CD4-positive, alpha-beta memory T cell (primary cell): Measurements from ENCODE around the gene HOATZ. TPM values are rescaled to one million over a fixed set of nuclear protein-coding genes. Genes with fewer than 3 reads are reported as not detected.

Experiments
- CTCF ChIA-PET: fragments of 350-600 bp; sonication (Branson Sonifier 250); formaldehyde crosslinking; loops from one replicate; lab custom pipeline; 2021; ENCODE audit warnings: inconsistent platforms; ENCODE audit not compliant: partially characterized antibody; lab: Charles Lee
- POLR2A ChIA-PET: fragments of 350-600 bp; sonication (Branson Sonifier 250); formaldehyde crosslinking; loops from one replicate; lab custom pipeline; 2021; ENCODE audit not compliant: partially characterized antibody; lab: Charles Lee
- DNase-seq, 5 donors: peaks; one replicate each; pipeline versions ENCODE4 v3.0.0 to v3.0.0-alpha.2; 2020 to 2022; ENCODE audit warnings: mixed read lengths in 1 of 5
- H3K27ac ChIP-seq: one replicate; pipeline ENCODE4 v1.7.0; 2013; ENCODE audit warnings: low read depth, low read length
- H3K27me3 ChIP-seq: 2 replicates; pipeline ENCODE4 v1.7.0; 2013; ENCODE audit warnings: mild to moderate bottlenecking, low read length, moderate library complexity; ENCODE audit not compliant: insufficient read depth
- H3K36me3 ChIP-seq: 2 replicates; pipeline ENCODE4 v1.7.0; 2013; ENCODE audit warnings: mild to moderate bottlenecking, low read length, moderate library complexity; ENCODE audit not compliant: insufficient read depth
- H3K4me1 ChIP-seq: 2 replicates; pipeline ENCODE4 v1.7.0; 2013; ENCODE audit warnings: mild to moderate bottlenecking, low read length, moderate library complexity; ENCODE audit not compliant: insufficient read depth
- H3K4me3 ChIP-seq, 2 donors: one replicate each; pipeline ENCODE4 v1.7.0; 2013; ENCODE audit warnings: low read length in 2 of 2, mild to moderate bottlenecking in 1 of 2
- H3K9me3 ChIP-seq, 2 donors: one replicate each; pipeline ENCODE4 v1.7.0; 2013; ENCODE audit warnings: low read length in 2 of 2, control low read depth in 1 of 2; ENCODE audit not compliant: control insufficient read depth in 1 of 2
- H3K27ac Mint-ChIP-seq, 7 donors: one replicate each; pipeline ENCODE4 v1.8.0; 2020 to 2021; ENCODE audit warnings: mixed read lengths in 7 of 7, mild to moderate bottlenecking in 6 of 7, inconsistent platforms in 3 of 7, moderate library complexity in 3 of 7
- H3K27me3 Mint-ChIP-seq, 2 donors: one replicate each; pipeline ENCODE4 v1.8.0; 2020 to 2021; ENCODE audit warnings: mixed read lengths in 2 of 2
- H3K36me3 Mint-ChIP-seq, 2 donors: one replicate each; pipeline ENCODE4 v1.8.0; 2020 to 2021; ENCODE audit warnings: mixed read lengths in 2 of 2, inconsistent platforms in 1 of 2, mild to moderate bottlenecking in 1 of 2
- H3K4me1 Mint-ChIP-seq, 4 donors: one replicate each; pipeline ENCODE4 v1.8.0; 2020 to 2021; ENCODE audit warnings: mixed read lengths in 4 of 4, mild to moderate bottlenecking in 1 of 4
- H3K4me3 Mint-ChIP-seq, 8 donors: one replicate each; pipeline ENCODE4 v1.8.0; 2020 to 2021; ENCODE audit warnings: mixed read lengths in 8 of 8, mild to moderate bottlenecking in 7 of 8, moderate library complexity in 6 of 8, inconsistent platforms in 3 of 8
- H3K9me3 Mint-ChIP-seq, 8 donors: one replicate each; pipeline ENCODE4 v1.8.0; 2020 to 2021; ENCODE audit warnings: mixed read lengths in 8 of 8, mild to moderate bottlenecking in 5 of 8, inconsistent platforms in 3 of 8, moderate library complexity in 1 of 8
- intact Hi-C: fragments of 100-400 bp; cut with micrococcal nuclease; formaldehyde crosslinking; loops from one replicate; pipeline ENCODE4 v1.15.1; 2023
- polyA plus RNA-seq, 2 donors: library from polyadenylated mRNA; unstranded; fragments of 300-500 nt; fragmentation: Illumina TruSeq; gene quantifications; one replicate each; pipeline ENCODE4 v1.2.3, GENCODE V29; 2021
- total RNA-seq, 2 experiments: library from RNA; stranded (reverse); gene quantifications; one replicate each; pipeline ENCODE4 v1.2.3, GENCODE V29; 2021

The HOATZ gene
- total and polyA plus RNA-seq, 4 experiments from 2014 or later: not detected

- no peak overlapping the region for H3K4me3 Mint-ChIP-seq
- H3K9me3 ChIP-seq: no peaks in the 10 kb centered on the region
- peak in 4 of 5 donors; percentile 33 to 54 (median 51) for DNase-seq
- H3K36me3 ChIP-seq: no peaks in the 10 kb centered on the region
- ChIA-PET CTCF (no interaction called here), POLR2A (no interaction called here)
- no peak overlapping the region for H3K27ac ChIP-seq
- peaks cover 5% of the 10 kb centered on the region for H3K4me1 ChIP-seq
- H3K4me3 ChIP-seq: no peak overlapping the region
- peak overlapping the region in 2 of 7 donors; percentile 32 to 43 for H3K27ac Mint-ChIP-seq
- H3K27me3 ChIP-seq: no peaks in the 10 kb centered on the region
- no peaks in the 10 kb centered on the region for H3K9me3 Mint-ChIP-seq
- no peaks in the 10 kb centered on the region for H3K36me3 Mint-ChIP-seq
- peaks cover 2 to 15% of the 10 kb centered on the region in 2 donors for H3K27me3 Mint-ChIP-seq
- H3K4me1 Mint-ChIP-seq: peaks cover 3 to 8% (median 6%) of the 10 kb centered on the region in 4 donors
- intact Hi-C loops: no loop called here
Observed at GRCh38 chr11:111528557-111528956, 14.0 kb downstream of the HOATZ start.

- Histone ChIP-seq H3K27me3 (peaks cover under 1% of the 10 kb centered on the region), H3K4me1 (peaks cover 5% of the 10 kb centered on the region), H3K4me3 (no peak overlapping the region), H3K27ac (no peak overlapping the region), H3K9me3 (no peaks in the 10 kb centered on the region), H3K36me3 (no peaks in the 10 kb centered on the region)
- ChIA-PET CTCF (no interaction called here), POLR2A (no interaction called here)
- Mint-ChIP-seq H3K27ac (no peak overlapping the region), H3K4me1 (peaks cover 3 to 8% (median 6%) of the 10 kb centered on the region in 4 donors), H3K27me3 (peaks cover 2 to 22% of the 10 kb centered on the region in 2 donors), H3K36me3 (no peaks in the 10 kb centered on the region), H3K9me3 (no peaks in the 10 kb centered on the region), H3K4me3 (no peak overlapping the region)
- intact Hi-C loops: no loop called here
- DNase-seq: no peak
Observed at GRCh38 chr11:111530091-111530490, 15.5 kb downstream of the HOATZ start.

GRCh38 chr11:111531136-111531535 is 16.6 kb downstream of the HOATZ start:
- H3K27me3 ChIP-seq: peaks cover 2% of the 10 kb centered on the region
- ChIA-PET CTCF (no interaction called here), POLR2A (no interaction called here)
- H3K4me1 Mint-ChIP-seq: peaks cover 3 to 8% (median 6%) of the 10 kb centered on the region in 4 donors
- H3K9me3 ChIP-seq: no peaks in the 10 kb centered on the region
- H3K27me3 Mint-ChIP-seq: peaks cover 5 to 25% of the 10 kb centered on the region in 2 donors
- H3K4me1 ChIP-seq: peaks cover 5% of the 10 kb centered on the region
- H3K36me3 Mint-ChIP-seq: no peaks in the 10 kb centered on the region
- H3K4me3 ChIP-seq: no peak overlapping the region
- no peak overlapping the region for H3K27ac ChIP-seq
- H3K9me3 Mint-ChIP-seq: no peaks in the 10 kb centered on the region
- H3K36me3 ChIP-seq: no peaks in the 10 kb centered on the region
- H3K4me3 Mint-ChIP-seq: no peak overlapping the region
- DNase-seq: no peak
- no peak overlapping the region for H3K27ac Mint-ChIP-seq
- intact Hi-C loops: no loop called here

- ChIA-PET CTCF (no interaction called here), POLR2A (no interaction called here)
- intact Hi-C loops: no loop called here
- Histone ChIP-seq H3K36me3 (no peaks in the 10 kb centered on the region), H3K27ac (no peak overlapping the region), H3K4me3 (no peak overlapping the region), H3K4me1 (peaks cover 5% of the 10 kb centered on the region), H3K9me3 (no peaks in the 10 kb centered on the region), H3K27me3 (peaks cover 5% of the 10 kb centered on the region)
- H3K4me3 Mint-ChIP-seq: no peak overlapping the region
- no peaks in the 10 kb centered on the region for H3K36me3 Mint-ChIP-seq
- no peak overlapping the region for H3K27ac Mint-ChIP-seq
- DNase-seq: no peak
- peaks cover 7 to 32% of the 10 kb centered on the region in 2 donors for H3K27me3 Mint-ChIP-seq
- no peaks in the 10 kb centered on the region for H3K9me3 Mint-ChIP-seq
- peaks cover 3 to 8% (median 6%) of the 10 kb centered on the region in 4 donors for H3K4me1 Mint-ChIP-seq
Observed at GRCh38 chr11:111531687-111532364, 17.2 kb downstream of the HOATZ start.

GRCh38 chr11:111532365-111532709 is 17.8 kb downstream of the HOATZ start:
- DNase-seq: no peak
- ChIA-PET CTCF (no interaction called here), POLR2A (no interaction called here)
- intact Hi-C loops: no loop called here
- no peak overlapping the region for H3K4me3 ChIP-seq
- H3K36me3 ChIP-seq: no peaks in the 10 kb centered on the region
- no peak overlapping the region for H3K27ac ChIP-seq
- Mint-ChIP-seq H3K36me3 (no peaks in the 10 kb centered on the region), H3K27ac (no peak overlapping the region), H3K4me3 (no peak overlapping the region), H3K9me3 (no peaks in the 10 kb centered on the region), H3K4me1 (peaks cover 3 to 8% (median 6%) of the 10 kb centered on the region in 4 donors), H3K27me3 (peaks cover 12 to 36% of the 10 kb centered on the region in 2 donors)
- H3K4me1 ChIP-seq: peaks cover 5% of the 10 kb centered on the region
- H3K27me3 ChIP-seq: peaks cover 10% of the 10 kb centered on the region
- no peaks in the 10 kb centered on the region for H3K9me3 ChIP-seq

- no peaks in the 10 kb centered on the region for H3K36me3 Mint-ChIP-seq
- H3K27me3 Mint-ChIP-seq: peaks cover 31 to 59% of the 10 kb centered on the region in 2 donors
- Histone ChIP-seq H3K9me3 (no peaks in the 10 kb centered on the region), H3K4me1 (peaks cover 6% of the 10 kb centered on the region), H3K27me3 (peaks cover 15% of the 10 kb centered on the region), H3K36me3 (no peaks in the 10 kb centered on the region), H3K27ac (no peak overlapping the region), H3K4me3 (no peak overlapping the region)
- no peak for DNase-seq
- CTCF ChIA-PET: no interaction called here
- no peak overlapping the region for H3K4me3 Mint-ChIP-seq
- H3K27ac Mint-ChIP-seq: no peak overlapping the region
- POLR2A ChIA-PET: no interaction called here
- intact Hi-C loops: no loop called here
- H3K9me3 Mint-ChIP-seq: peaks cover 0 to 3% (median 0%) of the 10 kb centered on the region in 8 donors
- H3K4me1 Mint-ChIP-seq: peaks cover 0 to 18% (median 5%) of the 10 kb centered on the region in 4 donors
Observed at GRCh38 chr11:111535281-111535680, 20.7 kb downstream of the HOATZ start.

- peaks cover 3 to 18% (median 9%) of the 10 kb centered on the region in 4 donors for H3K4me1 Mint-ChIP-seq
- H3K27ac Mint-ChIP-seq: no peak overlapping the region
- no peaks in the 10 kb centered on the region for H3K36me3 ChIP-seq
- H3K27me3 ChIP-seq: peaks cover 30% of the 10 kb centered on the region
- peaks cover 21% of the 10 kb centered on the region for H3K4me1 ChIP-seq
- POLR2A ChIA-PET: no interaction called here
- no peaks in the 10 kb centered on the region for H3K36me3 Mint-ChIP-seq
- peaks cover 0 to 3% (median 0%) of the 10 kb centered on the region in 8 donors for H3K9me3 Mint-ChIP-seq
- H3K4me3 ChIP-seq: no peak overlapping the region
- H3K4me3 Mint-ChIP-seq: no peak overlapping the region
- no peak overlapping the region for H3K27ac ChIP-seq
- H3K9me3 ChIP-seq: no peaks in the 10 kb centered on the region
- CTCF ChIA-PET: no interaction called here
- peaks cover 42 to 59% of the 10 kb centered on the region in 2 donors for H3K27me3 Mint-ChIP-seq
- intact Hi-C loops: no loop called here
- DNase-seq: no peak
Observed at GRCh38 chr11:111537336-111537860, 22.8 kb downstream of the HOATZ start.
